ENCODE data around the gene MND1. TPM values are rescaled to one million over a fixed set of nuclear protein-coding genes. Genes with fewer than 3 reads are reported as not detected.

The MND1 gene
- total RNA-seq, 1 experiment from 2014 or later, result 47.1 TPM

DNA sequence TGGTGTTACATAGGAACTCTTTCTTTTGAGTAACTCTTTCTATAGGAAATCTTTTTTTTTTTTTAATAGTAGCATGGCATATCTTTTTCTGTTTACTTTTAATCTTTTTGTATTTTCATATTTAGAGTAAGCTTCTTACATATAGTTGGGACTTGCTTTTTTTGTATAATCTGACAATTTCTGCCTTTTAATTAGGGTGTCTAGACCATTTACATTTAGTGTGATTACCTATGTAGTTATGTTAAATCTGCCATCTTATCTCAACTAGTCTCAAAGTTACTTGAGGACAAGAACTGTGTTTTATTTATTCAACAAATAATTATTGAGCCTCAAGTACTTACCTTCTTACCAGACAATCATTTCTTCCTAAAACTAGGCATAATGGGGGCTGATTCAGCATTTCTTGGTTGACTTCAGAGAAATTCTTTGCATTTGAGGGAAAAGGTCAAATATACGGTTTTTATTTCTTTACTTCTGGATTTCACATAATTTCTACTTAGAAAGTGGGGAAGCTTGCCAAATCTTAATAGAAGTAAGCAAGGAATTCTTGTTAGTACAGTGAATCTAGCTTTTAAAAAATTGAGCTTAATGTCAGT, 28.6 kb downstream of the MND1 start:
- Histone ChIP-seq H3K27me3 (ENCODE audit: low read length) (no peaks in the 10 kb centered on the region), H3K27ac (ENCODE audit: low read length) (no peak overlapping the region), H3K79me2 (ENCODE audit: low read length) (peaks cover 24% of the 10 kb centered on the region), H3K9ac (ENCODE audit: low read length) (no peak overlapping the region), H3K4me3 (ENCODE audit: low read length) (no peak overlapping the region), H2AFZ (ENCODE audit: low read length) (no peak overlapping the region), H3K36me3 (ENCODE audit: insufficient read depth, low read length) (peaks cover 56% of the 10 kb centered on the region), H3K9me3 (ENCODE audit: low read length) (peaks cover 7% of the 10 kb centered on the region), H3K4me2 (ENCODE audit: low read depth, low read length, poor library complexity, severe bottlenecking) (no peak overlapping the region), H3K9me2 (replicated peaks; ENCODE audit: insufficient read depth, low read length) (no peaks in the 10 kb centered on the region), H4K20me1 (ENCODE audit: insufficient read depth, low read depth, low read length) (no peaks in the 10 kb centered on the region), H3K4me1 (ENCODE audit: low read length) (peaks cover 13% of the 10 kb centered on the region)
- no peak for DNase-seq

- Histone ChIP-seq H4K20me1 (ENCODE audit: insufficient read depth, low read depth, low read length) (no peaks in the 10 kb centered on the region), H3K4me3 (ENCODE audit: low read length) (no peak overlapping the region), H3K9ac (ENCODE audit: low read length) (no peak overlapping the region), H3K9me3 (ENCODE audit: low read length) (peaks cover 7% of the 10 kb centered on the region), H3K79me2 (ENCODE audit: low read length) (peaks cover 27% of the 10 kb centered on the region), H2AFZ (ENCODE audit: low read length) (no peak overlapping the region), H3K9me2 (replicated peaks; ENCODE audit: insufficient read depth, low read length) (no peaks in the 10 kb centered on the region), H3K36me3 (ENCODE audit: insufficient read depth, low read length) (peaks cover 43% of the 10 kb centered on the region), H3K27ac (ENCODE audit: low read length) (no peak overlapping the region), H3K4me2 (ENCODE audit: low read depth, low read length, poor library complexity, severe bottlenecking) (no peak overlapping the region), H3K4me1 (ENCODE audit: low read length) (peaks cover 13% of the 10 kb centered on the region), H3K27me3 (ENCODE audit: low read length) (no peaks in the 10 kb centered on the region)
- DNase-seq, result no peak
Measured at GRCh38 chr4:153374442-153374841, 30.0 kb downstream of the MND1 start.

- Histone ChIP-seq H3K9me3 (ENCODE audit: low read length) (peaks cover 7% of the 10 kb centered on the region), H3K9me2 (replicated peaks; ENCODE audit: insufficient read depth, low read length) (no peaks in the 10 kb centered on the region), H3K79me2 (ENCODE audit: low read length) (peaks cover 27% of the 10 kb centered on the region), H3K4me1 (ENCODE audit: low read length) (peaks cover 13% of the 10 kb centered on the region), H3K9ac (ENCODE audit: low read length) (no peak overlapping the region), H2AFZ (ENCODE audit: low read length) (no peak overlapping the region), H4K20me1 (ENCODE audit: insufficient read depth, low read depth, low read length) (no peaks in the 10 kb centered on the region), H3K27me3 (ENCODE audit: low read length) (no peaks in the 10 kb centered on the region), H3K36me3 (ENCODE audit: insufficient read depth, low read length) (peaks cover 34% of the 10 kb centered on the region), H3K27ac (ENCODE audit: low read length) (peak overlapping the region; percentile 15; the same call in 1 of the 2 replicates), H3K4me2 (ENCODE audit: low read depth, low read length, poor library complexity, severe bottlenecking) (no peak overlapping the region), H3K4me3 (ENCODE audit: low read length) (no peak overlapping the region)
- DNase-seq, result no peak
Measured at GRCh38 chr4:153375303-153375702, 30.8 kb downstream of the MND1 start.

- Histone ChIP-seq H3K9me2 (replicated peaks; ENCODE audit: insufficient read depth, low read length) (no peaks in the 10 kb centered on the region), H2AFZ (ENCODE audit: low read length) (no peak overlapping the region), H3K27ac (ENCODE audit: low read length) (no peak overlapping the region), H3K4me3 (ENCODE audit: low read length) (no peak overlapping the region), H3K9ac (ENCODE audit: low read length) (no peak overlapping the region), H3K36me3 (ENCODE audit: insufficient read depth, low read length) (no peaks in the 10 kb centered on the region), H3K4me1 (ENCODE audit: low read length) (no peaks in the 10 kb centered on the region), H3K9me3 (ENCODE audit: low read length) (no peaks in the 10 kb centered on the region), H4K20me1 (ENCODE audit: insufficient read depth, low read depth, low read length) (no peaks in the 10 kb centered on the region), H3K4me2 (ENCODE audit: low read depth, low read length, poor library complexity, severe bottlenecking) (no peak overlapping the region), H3K79me2 (ENCODE audit: low read length) (peaks cover 3% of the 10 kb centered on the region; the same call in 1 of the 2 replicates), H3K27me3 (ENCODE audit: low read length) (no peaks in the 10 kb centered on the region)
- no peak for DNase-seq
Measured at GRCh38 chr4:153383131-153383530, 38.6 kb downstream of the MND1 start.

- Histone ChIP-seq H3K4me3 (ENCODE audit: low read length) (no peak overlapping the region), H3K27me3 (ENCODE audit: low read length) (no peaks in the 10 kb centered on the region), H3K9me3 (ENCODE audit: low read length) (no peaks in the 10 kb centered on the region), H2AFZ (ENCODE audit: low read length) (no peak overlapping the region), H3K27ac (ENCODE audit: low read length) (no peak overlapping the region), H3K4me2 (ENCODE audit: low read depth, low read length, poor library complexity, severe bottlenecking) (no peak overlapping the region), H4K20me1 (ENCODE audit: insufficient read depth, low read depth, low read length) (no peaks in the 10 kb centered on the region), H3K36me3 (ENCODE audit: insufficient read depth, low read length) (no peaks in the 10 kb centered on the region), H3K9ac (ENCODE audit: low read length) (no peak overlapping the region), H3K79me2 (ENCODE audit: low read length) (no peaks in the 10 kb centered on the region), H3K9me2 (replicated peaks; ENCODE audit: insufficient read depth, low read length) (no peaks in the 10 kb centered on the region), H3K4me1 (ENCODE audit: low read length) (no peaks in the 10 kb centered on the region)
- DNase-seq, result no peak
Measured at GRCh38 chr4:153384160-153384559, 39.7 kb downstream of the MND1 start.

- Histone ChIP-seq H3K27ac (ENCODE audit: low read length) (no peak overlapping the region), H2AFZ (ENCODE audit: low read length) (no peak overlapping the region), H3K27me3 (ENCODE audit: low read length) (no peaks in the 10 kb centered on the region), H3K36me3 (ENCODE audit: insufficient read depth, low read length) (no peaks in the 10 kb centered on the region), H3K9ac (ENCODE audit: low read length) (no peak overlapping the region), H3K9me2 (replicated peaks; ENCODE audit: insufficient read depth, low read length) (no peaks in the 10 kb centered on the region), H3K4me1 (ENCODE audit: low read length) (no peaks in the 10 kb centered on the region), H4K20me1 (ENCODE audit: insufficient read depth, low read depth, low read length) (no peaks in the 10 kb centered on the region), H3K4me2 (ENCODE audit: low read depth, low read length, poor library complexity, severe bottlenecking) (no peak overlapping the region), H3K79me2 (ENCODE audit: low read length) (peaks cover 4% of the 10 kb centered on the region; the same call in 1 of the 2 replicates), H3K9me3 (ENCODE audit: low read length) (no peaks in the 10 kb centered on the region), H3K4me3 (ENCODE audit: low read length) (no peak overlapping the region)
- no peak for DNase-seq
Measured at GRCh38 chr4:153385784-153386183, 41.3 kb downstream of the MND1 start.

DNA sequence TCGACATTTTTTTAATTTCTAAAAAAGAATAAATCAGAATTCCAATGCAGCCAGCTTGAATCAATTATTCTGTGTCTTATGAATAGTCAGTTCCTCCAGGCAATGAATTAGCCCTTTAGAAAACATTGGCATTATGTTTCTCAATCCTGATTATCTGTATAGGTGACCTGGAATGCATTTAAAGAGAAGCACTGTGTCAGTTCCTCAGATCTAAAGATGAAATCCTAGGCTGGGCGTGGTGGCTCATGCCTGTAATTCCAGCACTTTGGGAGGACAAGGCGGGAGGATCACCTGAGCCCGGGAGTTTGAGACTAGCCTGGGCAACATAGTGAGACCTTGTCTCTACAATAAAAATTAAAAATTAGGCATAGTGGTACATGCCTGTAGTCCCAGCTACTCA, 43.5 kb downstream of the MND1 start:
- H3K9ac ChIP-seq (ENCODE audit: low read length), result no peak overlapping the region

DNA sequence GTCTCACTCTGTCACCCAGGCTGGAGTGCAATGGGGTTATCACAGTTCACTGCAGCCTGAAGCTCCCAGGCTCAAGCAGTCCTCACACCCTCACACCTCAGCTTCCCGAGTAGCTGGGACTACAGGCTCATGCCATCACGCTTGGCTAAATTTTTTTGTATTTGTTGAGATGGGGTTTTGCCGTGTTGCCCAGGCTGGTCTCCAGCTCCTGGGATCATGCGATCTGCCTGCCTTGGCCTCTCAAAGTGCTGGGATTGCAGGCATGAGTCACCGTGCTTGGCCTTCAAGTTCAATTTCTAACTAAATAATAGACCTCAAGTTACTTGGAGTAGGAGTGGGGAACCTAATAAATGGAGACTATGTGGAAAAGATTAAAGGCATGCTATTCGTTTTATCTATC, 48.9 kb downstream of the MND1 start:
- no peaks in the 10 kb centered on the region for H3K4me1 ChIP-seq (ENCODE audit: low read length)
- 0 out of 2 replicates have a peak, but pooled peaks cover 4% of the 10 kb centered on the region for H3K36me3 ChIP-seq (ENCODE audit: insufficient read depth, low read length)
- peaks cover 12% of the 10 kb centered on the region; the same call in 1 of the 2 replicates for H3K79me2 ChIP-seq (ENCODE audit: low read length)
- no peak overlapping the region for H2AFZ ChIP-seq (ENCODE audit: low read length)
- DNase-seq, result no peak
- H3K4me3 ChIP-seq (ENCODE audit: low read length), result no peak overlapping the region
- no peak overlapping the region for H3K4me2 ChIP-seq (ENCODE audit: low read depth, low read length, poor library complexity, severe bottlenecking)
- no peaks in the 10 kb centered on the region for H4K20me1 ChIP-seq (ENCODE audit: insufficient read depth, low read depth, low read length)
- H3K9me2 ChIP-seq (replicated peaks; ENCODE audit: insufficient read depth, low read length), result no peaks in the 10 kb centered on the region
- no peaks in the 10 kb centered on the region for H3K27me3 ChIP-seq (ENCODE audit: low read length)
- H3K9ac ChIP-seq (ENCODE audit: low read length), result no peak overlapping the region
- no peaks in the 10 kb centered on the region for H3K9me3 ChIP-seq (ENCODE audit: low read length)
- H3K27ac ChIP-seq (ENCODE audit: low read length), result no peak overlapping the region

More for the DNA sequence above, 43.5 kb downstream of the MND1 start:
- H3K79me2 ChIP-seq (ENCODE audit: low read length), result peaks cover 8% of the 10 kb centered on the region; the same call in 1 of the 2 replicates
- no peaks in the 10 kb centered on the region for H4K20me1 ChIP-seq (ENCODE audit: insufficient read depth, low read depth, low read length)
- H3K9me3 ChIP-seq (ENCODE audit: low read length), result no peaks in the 10 kb centered on the region
- no peak for DNase-seq
- H3K27ac ChIP-seq (ENCODE audit: low read length), result no peak overlapping the region
- H3K36me3 ChIP-seq (ENCODE audit: insufficient read depth, low read length), result no peaks in the 10 kb centered on the region
- no peaks in the 10 kb centered on the region for H3K4me1 ChIP-seq (ENCODE audit: low read length)
- H2AFZ ChIP-seq (ENCODE audit: low read length), result no peak overlapping the region
- no peak overlapping the region for H3K4me2 ChIP-seq (ENCODE audit: low read depth, low read length, poor library complexity, severe bottlenecking)
- H3K27me3 ChIP-seq (ENCODE audit: low read length), result no peaks in the 10 kb centered on the region
- H3K9me2 ChIP-seq (replicated peaks; ENCODE audit: insufficient read depth, low read length), result no peaks in the 10 kb centered on the region
- no peak overlapping the region for H3K4me3 ChIP-seq (ENCODE audit: low read length)
